22Rv1 (cell line): ENCODE data around the gene ATAD1.
"Not testable (repeated sequence)": the region's sequence is repeated elsewhere in the genome, so short reads cannot be mapped to it uniquely, and the experiment has no call there.

Experiments used
- H3K27ac ChIP-seq: fragments of 450-650 bp; 2 replicates; pipeline ENCODE4 v1.5.1; 2017
- CTCF ChIP-seq: fragments of 450-650 bp; IDR thresholded peaks from 2 replicates; pipeline ENCODE4 v1.5.1; 2017; ENCODE audit warnings: mild to moderate bottlenecking
- ZFX ChIP-seq: fragments of 450-650 bp; IDR thresholded peaks from 2 replicates; pipeline ENCODE4 v1.6.1; 2017; ENCODE audit warnings: antibody characterized with exemption, borderline replicate concordance

ATAD1 gene

DNA sequence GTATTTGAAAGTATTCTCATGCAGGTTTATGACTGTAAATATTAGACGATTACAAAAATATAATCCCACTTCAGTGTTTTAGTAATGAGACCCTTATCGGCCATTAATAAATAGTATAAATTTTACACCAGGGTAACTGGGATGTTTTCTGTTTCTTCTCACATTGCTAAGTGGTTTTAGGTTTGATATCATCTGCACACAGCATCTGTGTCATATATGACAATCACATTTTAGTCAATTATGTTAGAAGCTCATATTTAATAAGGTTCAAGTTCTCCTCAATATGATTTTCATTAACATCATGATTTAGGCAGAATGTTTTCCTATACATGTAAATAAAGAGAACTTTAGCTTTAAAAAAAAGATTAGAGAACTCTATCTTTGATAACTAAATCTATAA lies 66.8 kb downstream of the ATAD1 start:
- H3K27ac ChIP-seq, result no peak overlapping the region
- TF ChIP-seq ZFX (no peak), CTCF (no peak)

DNA sequence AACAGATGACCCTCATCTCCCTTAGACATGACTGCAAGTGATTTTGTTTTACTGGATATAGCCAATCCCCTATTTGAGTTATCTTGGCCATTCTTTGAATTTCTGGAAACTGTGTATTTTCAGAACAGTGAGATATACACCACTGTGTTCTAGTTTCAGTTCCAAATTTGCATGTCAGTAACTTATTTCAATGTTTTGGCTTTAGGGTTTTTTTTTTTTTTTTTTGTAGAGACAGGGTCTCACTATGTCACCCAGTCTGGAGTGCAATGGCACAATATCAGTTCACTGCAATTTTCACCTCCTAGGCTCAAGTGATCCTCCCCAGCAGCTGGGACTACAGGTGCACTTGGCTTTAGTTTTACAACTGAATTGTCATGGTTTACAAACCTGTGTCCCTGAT lies 67.2 kb downstream of the ATAD1 start:
- TF ChIP-seq ZFX (no peak), CTCF (no peak)
- no peak overlapping the region for H3K27ac ChIP-seq

GRCh38 chr10:87750001-87750671 lies 67.9 kb downstream of the ATAD1 start:
- TF ChIP-seq ZFX, result no peak
- no peak for TF ChIP-seq CTCF
- H3K27ac ChIP-seq, result no peak overlapping the region

GRCh38 chr10:87748244-87748643 lies 69.8 kb downstream of the ATAD1 start:
- not testable (repeated sequence) for H3K27ac ChIP-seq

DNA sequence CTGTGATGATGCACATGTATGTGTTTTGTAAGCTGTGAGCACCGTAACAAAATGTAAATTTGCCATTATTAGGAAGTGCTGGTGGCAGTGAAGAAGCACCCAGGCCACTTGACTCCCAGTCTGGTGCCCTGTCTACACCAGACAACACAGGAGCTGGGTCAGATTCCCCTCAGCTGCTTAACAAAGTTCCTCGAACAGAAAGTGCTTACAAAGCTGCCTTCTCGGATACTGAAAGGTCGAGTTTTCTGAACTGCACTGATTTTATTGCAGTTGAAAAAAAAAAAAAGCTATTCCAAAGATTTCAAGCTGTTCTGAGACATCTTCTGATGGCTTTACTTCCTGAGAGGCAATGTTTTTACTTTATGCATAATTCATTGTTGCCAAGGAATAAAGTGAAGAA lies 71.1 kb downstream of the ATAD1 start:
- TF ChIP-seq ZFX (no peak), CTCF (no peak)
- H3K27ac ChIP-seq, result no peak overlapping the region

DNA sequence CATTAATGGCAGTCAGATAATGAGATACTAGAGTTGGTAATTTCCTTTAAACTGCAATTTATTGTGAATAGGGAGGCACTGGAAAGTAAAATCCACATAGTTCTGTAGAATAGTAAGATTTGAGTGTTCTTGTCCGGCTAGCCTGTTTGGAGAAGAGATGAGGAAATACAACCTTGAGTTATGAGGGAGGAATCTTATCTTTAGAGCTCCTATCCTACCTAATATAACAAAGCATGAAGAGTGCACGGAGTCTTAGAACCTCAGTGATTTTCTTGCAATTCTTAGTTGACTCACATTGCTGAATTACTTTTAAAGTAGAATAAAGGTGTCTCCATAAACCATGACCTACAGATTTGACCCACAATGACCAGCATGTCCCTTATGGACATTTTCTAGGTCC lies 73.4 kb downstream of the ATAD1 start:
- TF ChIP-seq CTCF (no peak), ZFX (no peak)

GRCh38 chr10:87742992-87743610 lies 74.9 kb downstream of the ATAD1 start:
- not testable (repeated sequence) for H3K27ac ChIP-seq

More for the DNA sequence above, 73.4 kb downstream of the ATAD1 start:
- no peak overlapping the region for H3K27ac ChIP-seq

DNA sequence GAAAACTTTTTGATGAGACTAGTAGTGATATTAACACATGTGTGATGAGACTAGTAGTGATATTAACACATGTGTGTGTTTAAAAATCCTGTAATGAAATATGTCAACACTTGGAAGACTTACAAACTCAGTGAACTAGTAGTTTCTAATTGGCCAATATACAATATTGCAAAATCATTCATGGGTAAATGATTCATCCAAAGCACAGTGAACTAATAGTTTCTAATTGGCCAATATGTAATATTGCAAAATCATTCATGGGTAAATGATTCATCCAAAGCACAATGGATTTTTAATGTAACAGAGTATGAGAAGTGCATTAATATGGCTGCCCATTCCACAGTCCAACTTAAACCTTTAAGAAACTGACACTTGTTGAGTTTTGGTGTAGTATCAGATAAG lies 77.8 kb downstream of the ATAD1 start:
- no peak for TF ChIP-seq CTCF
- no peak for TF ChIP-seq ZFX
- H3K27ac ChIP-seq, result no peak overlapping the region
